Measurements from ENCODE around the gene CNDP2. TPM values are rescaled to one million over a fixed set of nuclear protein-coding genes. Genes with fewer than 3 reads are reported as not detected.

The CNDP2 gene
- total RNA-seq, 1 experiment from 2014 or later = 310 TPM

- no peak overlapping the region for H3K4me3 ChIP-seq (ENCODE audit: low read depth in 2 of 2, low read length in 2 of 2)
- ChIA-PET CTCF (no interaction called here), POLR2A (no interaction called here)
These were observed 24.1 kb downstream of the CNDP2 start for GRCh38 chr18:74520096-74520833.

GRCh38 chr18:74521068-74521725 lies 25.0 kb downstream of the CNDP2 start:
- TF ChIP-seq TCF7L2 (IDR thresholded peaks at IDR 0.05; ENCODE audit: low read depth, low read length) (no peak), SIN3A (IDR thresholded peaks at IDR 0.05; ENCODE audit: borderline replicate concordance, insufficient read depth, low read depth, low read length) (no peak), POLR2AphosphoS5 (IDR thresholded peaks at IDR 0.05; ENCODE audit: low read depth, low read length) (peak; percentile 12; the same call in 1 of the 2 replicates)
- no TSS peak for BruUV-seq (replicated peaks)
- no peaks in the 10 kb centered on the region for H3K9me3 ChIP-seq (ENCODE audit: control insufficient read depth, insufficient read depth, low read depth, low read length)
- intact Hi-C loops (cut with micrococcal nuclease; ENCODE audit: unreplicated experiment) = no loop called here
- no peaks in the 10 kb centered on the region for H3K4me1 ChIP-seq (ENCODE audit: control insufficient read depth, insufficient read depth, low read length)
- ChIA-PET POLR2A (no interaction called here), CTCF (no interaction called here)
- DNase-seq (ENCODE audit: low read depth, low spot score) (no peak), ATAC-seq (no peak)
- H3K27me3 ChIP-seq (ENCODE audit: control insufficient read depth, insufficient read depth, low read length) = no peaks in the 10 kb centered on the region
- H3K36me3 ChIP-seq (ENCODE audit: control insufficient read depth, insufficient read depth, low read length) = no peaks in the 10 kb centered on the region
- no peak overlapping the region for H3K4me3 ChIP-seq (ENCODE audit: low read depth in 2 of 2, low read length in 2 of 2)
- H3K27ac ChIP-seq (ENCODE audit: low read length) = no peak overlapping the region
- in situ Hi-C loops (cut with HindIII; ENCODE audit: low pct_unique_long_range_greater_than_20kb, low sequenced_read_pairs) = no loop called here

More at GRCh38 chr18:74520096-74520833, 24.1 kb downstream of the CNDP2 start:
- TSS peak; percentile 96 for BruUV-seq (replicated peaks)
- no peaks in the 10 kb centered on the region for H3K9me3 ChIP-seq (ENCODE audit: control insufficient read depth, insufficient read depth, low read depth, low read length)
- no peaks in the 10 kb centered on the region for H3K4me1 ChIP-seq (ENCODE audit: control insufficient read depth, insufficient read depth, low read length)
- H3K27me3 ChIP-seq (ENCODE audit: control insufficient read depth, insufficient read depth, low read length) = no peaks in the 10 kb centered on the region
- intact Hi-C loops (cut with micrococcal nuclease; ENCODE audit: unreplicated experiment) (no loop called here), in situ Hi-C loops (cut with HindIII; ENCODE audit: low pct_unique_long_range_greater_than_20kb, low sequenced_read_pairs) (no loop called here)
- DNase-seq (ENCODE audit: low read depth, low spot score) (no peak), ATAC-seq (no peak)
- no peak for TF ChIP-seq SIN3A (IDR thresholded peaks at IDR 0.05; ENCODE audit: borderline replicate concordance, insufficient read depth, low read depth, low read length)
- TF ChIP-seq, protein P1, sequence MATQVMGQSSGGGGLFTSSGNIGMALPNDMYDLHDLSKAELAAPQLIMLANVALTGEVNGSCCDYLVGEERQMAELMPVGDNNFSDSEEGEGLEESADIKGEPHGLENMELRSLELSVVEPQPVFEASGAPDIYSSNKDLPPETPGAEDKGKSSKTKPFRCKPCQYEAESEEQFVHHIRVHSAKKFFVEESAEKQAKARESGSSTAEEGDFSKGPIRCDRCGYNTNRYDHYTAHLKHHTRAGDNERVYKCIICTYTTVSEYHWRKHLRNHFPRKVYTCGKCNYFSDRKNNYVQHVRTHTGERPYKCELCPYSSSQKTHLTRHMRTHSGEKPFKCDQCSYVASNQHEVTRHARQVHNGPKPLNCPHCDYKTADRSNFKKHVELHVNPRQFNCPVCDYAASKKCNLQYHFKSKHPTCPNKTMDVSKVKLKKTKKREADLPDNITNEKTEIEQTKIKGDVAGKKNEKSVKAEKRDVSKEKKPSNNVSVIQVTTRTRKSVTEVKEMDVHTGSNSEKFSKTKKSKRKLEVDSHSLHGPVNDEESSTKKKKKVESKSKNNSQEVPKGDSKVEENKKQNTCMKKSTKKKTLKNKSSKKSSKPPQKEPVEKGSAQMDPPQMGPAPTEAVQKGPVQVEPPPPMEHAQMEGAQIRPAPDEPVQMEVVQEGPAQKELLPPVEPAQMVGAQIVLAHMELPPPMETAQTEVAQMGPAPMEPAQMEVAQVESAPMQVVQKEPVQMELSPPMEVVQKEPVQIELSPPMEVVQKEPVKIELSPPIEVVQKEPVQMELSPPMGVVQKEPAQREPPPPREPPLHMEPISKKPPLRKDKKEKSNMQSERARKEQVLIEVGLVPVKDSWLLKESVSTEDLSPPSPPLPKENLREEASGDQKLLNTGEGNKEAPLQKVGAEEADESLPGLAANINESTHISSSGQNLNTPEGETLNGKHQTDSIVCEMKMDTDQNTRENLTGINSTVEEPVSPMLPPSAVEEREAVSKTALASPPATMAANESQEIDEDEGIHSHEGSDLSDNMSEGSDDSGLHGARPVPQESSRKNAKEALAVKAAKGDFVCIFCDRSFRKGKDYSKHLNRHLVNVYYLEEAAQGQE (IDR thresholded peaks at IDR 0.05; ENCODE audit: insufficient read depth in 1 of 2, low read depth in 2 of 2, low read length in 1 of 2) = no peak
- TF ChIP-seq, protein P2, sequence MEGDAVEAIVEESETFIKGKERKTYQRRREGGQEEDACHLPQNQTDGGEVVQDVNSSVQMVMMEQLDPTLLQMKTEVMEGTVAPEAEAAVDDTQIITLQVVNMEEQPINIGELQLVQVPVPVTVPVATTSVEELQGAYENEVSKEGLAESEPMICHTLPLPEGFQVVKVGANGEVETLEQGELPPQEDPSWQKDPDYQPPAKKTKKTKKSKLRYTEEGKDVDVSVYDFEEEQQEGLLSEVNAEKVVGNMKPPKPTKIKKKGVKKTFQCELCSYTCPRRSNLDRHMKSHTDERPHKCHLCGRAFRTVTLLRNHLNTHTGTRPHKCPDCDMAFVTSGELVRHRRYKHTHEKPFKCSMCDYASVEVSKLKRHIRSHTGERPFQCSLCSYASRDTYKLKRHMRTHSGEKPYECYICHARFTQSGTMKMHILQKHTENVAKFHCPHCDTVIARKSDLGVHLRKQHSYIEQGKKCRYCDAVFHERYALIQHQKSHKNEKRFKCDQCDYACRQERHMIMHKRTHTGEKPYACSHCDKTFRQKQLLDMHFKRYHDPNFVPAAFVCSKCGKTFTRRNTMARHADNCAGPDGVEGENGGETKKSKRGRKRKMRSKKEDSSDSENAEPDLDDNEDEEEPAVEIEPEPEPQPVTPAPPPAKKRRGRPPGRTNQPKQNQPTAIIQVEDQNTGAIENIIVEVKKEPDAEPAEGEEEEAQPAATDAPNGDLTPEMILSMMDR (IDR thresholded peaks at IDR 0.05) = no peak
- no peak for TF ChIP-seq POLR2AphosphoS5 (IDR thresholded peaks at IDR 0.05; ENCODE audit: low read depth, low read length)
- no peak for TF ChIP-seq TCF7L2 (IDR thresholded peaks at IDR 0.05; ENCODE audit: low read depth, low read length)
- no peaks in the 10 kb centered on the region; the same call in 1 of the 2 replicates for H3K36me3 ChIP-seq (ENCODE audit: control insufficient read depth, insufficient read depth, low read length)
- no peak overlapping the region for H3K27ac ChIP-seq (ENCODE audit: low read length)

All from Panc1 (cell line).